Adipose tissue (tissue), 3 donors: Measurements from ENCODE around the gene C11orf21. TPM values are rescaled to one million over a fixed set of nuclear protein-coding genes. Genes with fewer than 3 reads are reported as not detected.

Experiments used
- H3K27ac ChIP-seq: one replicate; pipeline ENCODE4 v1.5.1; 2013; ENCODE audit warnings: low read depth, low read length
- WGBS, 3 donors: extraction: QIAGEN DNeasy Blood & Tissue Kit; methylation state at CpG; one replicate each; pipeline ENCODE4 v1.1.7; 2013; 5-methylcytosine and 5-hydroxymethylcytosine counted together
- polyA plus RNA-seq, 3 donors: library from polyadenylated mRNA; stranded (reverse); fragments of 200-250 nt; gene quantifications; one replicate each; pipeline ENCODE4 v1.2.3, GENCODE V29; 2013
- donor health status: healthy with polysubstance abuse.
- donor health status: Bipolar disorder and iron deficiency.
- donor health status: healthy.

C11orf21 gene
- polyA plus RNA-seq, 3 donors: 0.62 to 1.8 (median 0.79) TPM

DNA sequence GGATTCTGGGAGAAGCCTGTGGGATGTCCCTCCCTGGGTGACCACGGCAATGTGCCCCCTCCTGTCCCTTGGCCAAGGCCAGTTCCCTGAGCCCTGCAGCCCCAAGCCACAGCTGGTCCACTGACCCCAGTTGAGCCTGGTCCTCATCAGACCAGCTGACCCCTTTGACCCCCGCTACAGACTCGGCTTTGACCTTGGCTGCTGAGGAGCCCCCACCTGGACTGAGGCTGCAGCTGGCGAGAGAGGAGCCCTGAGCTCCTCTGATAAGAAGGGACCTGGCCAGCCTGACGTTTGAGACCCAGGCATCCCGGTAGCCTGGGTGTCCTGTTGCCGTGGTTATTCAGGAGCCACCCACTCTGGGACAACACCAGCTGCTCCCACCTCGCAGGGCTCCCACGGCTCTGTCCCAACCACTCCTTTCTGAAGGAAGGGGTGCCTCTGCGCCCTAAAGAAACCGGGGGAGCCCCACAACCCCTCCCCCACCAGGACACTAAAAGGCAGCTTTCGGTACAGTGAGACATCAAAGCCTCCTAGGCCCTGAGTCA, 34.3 kb downstream of the C11orf21 start:
- H3K27ac ChIP-seq: no peak overlapping the region
- 60 to 91% (median 89%) methylated on average over 12 of the region's 12 CpGs for WGBS, 3 donors

DNA sequence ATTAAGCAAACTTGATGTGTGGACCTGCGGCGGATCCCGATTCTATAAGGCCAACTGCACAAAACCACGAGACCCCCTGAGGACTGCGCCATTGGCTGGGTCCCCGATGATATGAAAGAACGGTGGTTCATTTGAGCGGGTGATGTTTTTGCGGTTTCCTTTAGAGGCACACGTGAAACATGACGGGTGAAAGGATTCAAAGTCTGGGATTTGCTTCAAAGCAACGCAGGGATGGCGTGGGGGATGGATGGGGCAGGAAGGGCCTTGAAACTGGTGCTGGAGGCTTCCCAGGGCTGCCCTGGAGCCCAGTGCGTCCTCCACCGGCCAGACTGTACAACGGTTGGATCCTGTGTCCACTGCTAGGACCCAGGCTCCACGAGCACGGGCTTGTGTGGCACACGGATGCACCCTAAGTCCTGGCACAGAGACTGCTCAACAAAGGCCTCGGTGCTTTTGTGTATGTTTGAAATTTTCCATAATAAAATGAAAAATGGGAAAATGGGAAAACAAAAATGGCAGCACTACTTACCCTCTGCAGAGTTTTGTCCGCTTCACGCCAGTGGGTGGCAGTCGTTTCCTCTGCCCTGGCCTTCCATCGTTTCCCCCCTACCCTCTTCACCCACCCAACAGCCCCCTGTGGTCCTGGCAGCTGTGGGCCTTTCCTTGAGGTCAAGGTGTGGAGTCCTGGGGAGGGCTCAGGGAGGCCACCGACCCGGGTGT, 35.0 kb downstream of the C11orf21 start:
- WGBS, 3 donors: 90 to 95% (median 93%) methylated on average over 26 of the region's 26 CpGs
- no peak overlapping the region for H3K27ac ChIP-seq

DNA sequence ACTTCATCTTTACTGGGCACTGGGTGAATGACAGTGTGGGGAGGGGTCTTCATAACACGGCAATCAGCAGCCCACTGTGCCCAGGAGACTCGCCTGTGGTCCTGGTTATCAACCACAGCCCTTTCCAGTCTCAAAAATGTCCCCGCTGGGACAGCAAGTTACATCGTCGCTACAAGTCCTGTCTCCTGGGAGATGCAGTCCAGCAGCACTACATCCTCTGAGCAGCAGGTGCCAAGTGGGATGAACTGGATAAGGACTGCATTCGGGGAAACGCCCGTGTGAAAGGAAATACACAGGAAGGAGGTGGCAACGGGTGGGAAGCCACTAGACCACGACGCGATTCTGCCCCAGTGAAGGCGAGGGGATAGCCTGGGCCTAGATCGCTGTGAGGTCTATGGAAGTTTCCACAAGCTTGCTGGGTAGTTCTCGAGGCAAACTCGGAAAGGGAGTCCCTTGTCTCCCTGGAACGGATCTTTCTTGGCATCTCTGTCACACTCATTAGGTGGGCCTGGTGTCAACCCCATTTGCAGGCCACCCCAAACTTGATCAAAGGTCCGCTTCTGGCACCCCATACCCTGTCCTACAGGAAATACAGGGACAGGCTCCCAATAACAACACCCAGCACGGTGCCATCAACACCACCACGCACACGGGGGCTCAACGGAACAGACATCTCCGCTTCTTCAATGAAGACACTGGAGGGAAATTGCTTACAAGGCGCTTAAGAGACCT, 35.7 kb downstream of the C11orf21 start:
- 61 to 84% (median 61%) methylated on average over 24 of the region's 24 CpGs for WGBS, 3 donors
- no peak overlapping the region for H3K27ac ChIP-seq

DNA sequence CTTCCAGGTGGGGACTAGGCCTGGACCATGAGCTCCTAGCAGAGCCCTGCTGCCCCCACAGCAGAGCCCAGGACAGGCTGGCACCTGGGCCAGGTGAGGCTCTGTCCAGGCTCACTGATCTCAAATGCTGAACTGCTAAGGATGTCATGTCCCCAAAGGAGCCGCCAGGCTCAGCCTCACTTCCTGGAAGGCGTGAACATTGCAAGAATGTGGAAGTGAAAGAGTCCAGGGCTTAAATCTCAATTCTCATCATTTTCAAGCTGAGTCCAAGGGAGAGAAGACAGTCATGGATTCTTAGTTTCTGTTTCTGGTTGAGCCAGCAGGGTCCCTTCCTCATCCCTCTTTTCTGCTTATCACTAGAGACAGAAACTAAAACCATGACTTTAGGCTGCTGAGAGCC, 36.3 kb downstream of the C11orf21 start:
- 25 to 62% (median 28%) methylated on average over 2 of the region's 2 CpGs for WGBS, 3 donors
- no peak overlapping the region for H3K27ac ChIP-seq

DNA sequence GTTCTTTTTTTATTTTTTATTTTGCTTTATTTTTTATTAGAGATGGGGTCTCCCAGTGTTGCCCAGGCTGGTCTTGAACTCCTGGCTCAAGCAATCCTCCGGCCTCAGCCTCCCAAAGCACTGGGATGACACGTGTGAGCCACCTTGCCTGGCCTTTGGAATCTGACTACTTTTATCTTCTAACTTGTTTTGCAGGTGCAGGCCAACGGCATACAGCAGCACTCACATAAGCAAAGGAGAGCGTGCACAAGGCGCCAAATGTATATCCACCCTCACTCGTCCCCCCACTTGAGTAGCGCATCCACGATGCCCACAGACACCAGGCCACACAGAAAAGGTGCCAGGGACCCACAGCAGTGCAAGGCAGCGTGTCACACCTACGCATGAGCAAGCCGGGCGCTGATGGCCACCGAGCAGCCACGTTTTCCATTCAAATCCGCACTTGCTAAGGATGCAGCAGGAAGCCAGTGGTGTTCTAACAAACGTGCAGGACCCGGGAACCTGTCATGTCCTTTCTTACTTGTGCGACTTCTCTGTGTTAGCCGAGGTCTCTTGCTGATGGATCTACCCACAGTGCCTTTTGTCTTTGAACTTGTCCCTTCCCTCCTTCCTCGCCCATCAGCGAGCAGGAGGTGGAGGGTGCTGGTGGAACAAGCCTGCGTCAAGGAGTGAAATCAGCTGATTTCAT, 37.2 kb downstream of the C11orf21 start:
- no peak overlapping the region for H3K27ac ChIP-seq
- 86 to 92% (median 89%) methylated on average over 22 of the region's 22 CpGs for WGBS, 3 donors

DNA sequence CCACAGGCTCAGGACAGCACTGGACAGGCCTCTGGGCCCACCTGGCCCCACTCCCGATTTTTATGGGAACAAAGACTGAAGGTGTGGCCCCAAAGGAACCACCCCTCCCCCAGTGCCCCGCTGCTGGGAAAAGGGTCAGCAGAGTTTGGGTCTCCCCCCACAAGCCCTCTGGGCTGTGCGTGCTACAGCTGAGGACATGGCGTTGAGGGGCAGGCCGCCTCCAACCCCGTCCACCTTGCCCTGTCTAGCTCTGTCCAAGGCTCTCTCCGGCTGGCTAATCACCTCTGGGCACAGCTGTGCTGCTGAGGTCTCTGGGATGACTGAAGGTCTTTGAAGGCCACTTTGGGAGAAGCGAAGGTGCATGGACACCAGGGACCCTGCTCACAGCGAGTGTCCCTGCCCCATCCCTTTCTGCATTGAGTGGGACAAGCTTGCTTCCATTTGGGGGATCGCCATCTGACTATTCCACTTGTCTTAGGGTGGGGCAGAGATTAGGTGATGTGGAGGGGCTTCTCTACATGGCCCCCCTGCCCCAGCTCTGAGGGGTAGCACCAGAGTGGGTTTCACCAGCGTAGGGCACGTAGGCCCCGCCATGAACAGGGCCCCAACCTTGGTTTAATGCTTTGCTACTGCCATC, 37.9 kb downstream of the C11orf21 start:
- no peak overlapping the region for H3K27ac ChIP-seq
- WGBS, 3 donors: 93 to 95% (median 94%) methylated on average over 13 of the region's 13 CpGs

DNA sequence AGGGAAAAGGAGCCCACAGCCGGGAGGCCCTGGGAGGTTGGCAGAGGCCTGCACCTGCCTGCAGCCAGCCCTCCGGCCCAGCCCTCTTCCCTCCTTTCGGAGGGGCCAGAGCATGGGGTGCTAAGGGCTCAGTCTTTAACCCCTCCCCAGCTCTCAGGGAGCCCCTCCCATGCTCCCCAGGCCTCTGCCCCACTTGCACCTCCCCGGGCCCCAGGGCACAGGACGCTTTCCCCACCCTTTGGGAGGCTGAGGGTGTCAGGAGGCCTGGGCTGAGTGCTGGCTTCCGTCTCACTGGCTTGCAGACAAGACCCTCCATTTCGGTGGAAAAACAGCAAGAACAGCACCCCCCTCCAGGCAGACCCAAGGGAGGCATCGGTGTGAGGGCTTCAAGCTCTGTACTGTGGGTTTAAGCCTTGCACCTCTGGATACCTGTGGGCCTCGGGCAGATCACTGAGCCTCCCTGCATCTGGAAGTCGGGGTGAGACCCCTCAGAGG, 38.6 kb downstream of the C11orf21 start:
- H3K27ac ChIP-seq: no peak overlapping the region
- WGBS, 3 donors: 65 to 89% (median 87%) methylated on average over 8 to 10 of the region's 10 CpGs

DNA sequence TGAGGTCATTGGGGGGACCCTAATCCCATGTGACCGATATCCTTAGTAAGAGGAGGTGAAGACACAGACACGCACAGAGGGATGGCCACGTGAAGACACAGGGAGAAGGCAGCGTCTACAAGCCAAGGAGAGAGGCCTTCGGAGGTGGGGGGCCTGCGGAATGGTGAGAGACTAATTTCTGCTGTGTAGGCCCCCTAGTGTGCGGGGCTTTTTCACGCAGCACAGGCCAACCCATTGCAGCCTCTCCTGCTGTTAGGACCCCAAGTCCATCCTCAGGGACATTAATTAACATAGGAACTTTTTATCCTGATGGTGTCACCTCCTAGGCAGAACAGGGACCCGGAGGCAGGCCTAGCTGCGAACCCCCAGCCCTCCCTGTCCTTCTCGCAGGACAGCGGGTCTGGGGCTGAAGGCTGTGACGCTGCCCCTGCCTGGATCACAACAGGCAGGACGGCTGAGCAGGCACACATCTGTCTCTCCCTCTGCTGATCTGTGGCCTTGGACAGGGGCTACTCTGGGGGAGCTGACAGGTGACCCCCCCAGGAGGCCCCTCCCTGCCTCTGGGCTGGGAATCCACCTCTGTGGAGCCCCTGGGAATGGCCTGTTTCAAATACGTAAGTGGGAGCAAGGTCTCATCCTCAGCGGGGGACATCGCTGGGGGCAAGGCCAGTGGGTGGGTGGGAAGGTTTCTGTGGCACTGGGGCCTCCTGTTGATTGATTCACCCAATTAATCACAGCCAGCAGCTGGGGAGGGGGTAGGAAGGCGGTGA, 39.2 kb downstream of the C11orf21 start:
- H3K27ac ChIP-seq: no peak overlapping the region
- WGBS, 3 donors: 90 to 93% (median 91%) methylated on average over 17 to 18 of the region's 18 CpGs

DNA sequence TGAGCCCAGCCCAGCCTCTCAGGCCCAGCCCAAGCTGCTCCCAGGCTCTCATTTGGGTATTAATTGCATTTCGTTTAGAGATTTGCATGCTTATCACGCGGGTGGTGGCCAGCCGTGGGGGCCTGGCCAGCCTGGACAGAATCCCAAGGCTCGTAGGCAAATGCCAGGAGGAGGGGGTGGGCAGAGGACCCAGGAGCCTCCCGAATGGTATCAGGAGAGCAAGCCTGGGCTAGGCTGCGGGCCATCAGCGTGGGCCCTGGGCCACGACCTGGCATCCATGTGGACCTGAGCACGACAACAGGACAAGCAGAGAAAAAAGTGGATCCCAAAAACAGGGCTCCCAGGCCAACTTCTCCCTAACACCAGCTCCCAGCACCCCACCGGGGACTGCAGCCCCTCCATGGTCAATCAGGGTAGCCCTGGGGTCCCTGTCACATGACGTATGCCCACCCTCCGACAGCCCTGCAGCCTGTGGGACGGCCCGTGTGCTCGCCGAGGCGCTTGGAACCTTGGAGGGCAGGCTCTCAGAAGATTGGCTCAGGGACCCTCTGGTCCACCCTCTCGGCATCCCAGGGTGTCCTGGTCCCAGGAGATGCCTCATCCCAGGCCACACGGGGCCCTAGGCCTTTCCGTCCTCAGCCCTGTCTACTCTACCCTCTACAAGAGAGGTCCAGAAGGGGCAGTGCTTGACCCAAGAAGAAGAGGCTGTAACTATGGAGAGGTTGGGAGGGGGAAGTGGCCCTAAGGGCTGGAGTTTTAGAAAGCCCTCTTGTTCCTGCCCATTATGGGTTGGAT, 40.1 kb downstream of the C11orf21 start:
- no peak overlapping the region for H3K27ac ChIP-seq
- 79 to 89% (median 85%) methylated on average over 21 of the region's 21 CpGs for WGBS, 3 donors

DNA sequence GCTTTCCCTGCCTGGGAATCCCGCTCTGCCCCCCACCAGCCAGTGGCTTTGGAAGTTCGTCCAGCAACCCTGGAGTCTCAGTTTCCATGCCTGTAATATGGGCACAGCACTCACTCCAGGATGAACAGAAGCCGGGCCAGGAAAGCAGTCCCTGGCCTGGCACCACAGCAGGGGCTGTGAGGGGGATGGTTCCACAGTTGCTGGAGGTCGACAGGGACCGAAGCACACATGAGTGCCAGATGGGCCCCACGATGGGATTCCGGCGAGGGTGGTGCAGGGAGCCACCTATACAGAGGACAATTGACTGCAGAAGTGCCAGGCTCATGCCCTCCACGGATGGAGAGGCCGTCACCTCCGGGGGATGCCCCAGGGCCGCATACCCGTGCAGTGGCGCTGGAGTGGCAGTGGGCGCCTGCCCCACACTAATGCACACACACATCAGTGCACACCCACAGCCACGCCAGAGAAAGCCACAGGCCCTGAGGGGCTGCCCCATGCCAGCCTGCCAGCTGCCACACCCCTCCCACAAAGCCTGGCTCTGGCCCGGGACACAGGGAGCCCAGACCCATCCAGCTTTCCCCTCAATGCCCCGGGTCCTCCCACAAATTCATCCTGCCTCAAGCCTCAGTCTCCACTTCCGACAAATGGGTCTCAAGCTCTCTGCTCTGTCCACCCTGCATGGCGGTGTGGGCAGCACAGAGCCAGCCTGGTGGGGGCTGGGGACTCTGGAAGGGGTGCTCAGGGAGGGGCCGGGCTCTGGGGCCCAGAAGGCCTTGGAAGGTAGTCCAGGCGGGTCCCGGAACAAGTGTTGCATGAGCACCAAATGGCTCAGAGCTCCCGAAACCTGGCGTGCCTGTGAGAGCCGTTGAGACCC, 41.0 kb downstream of the C11orf21 start:
- H3K27ac ChIP-seq: no peak overlapping the region
- WGBS, 3 donors: 81 to 91% (median 84%) methylated on average over 26 of the region's 26 CpGs

DNA sequence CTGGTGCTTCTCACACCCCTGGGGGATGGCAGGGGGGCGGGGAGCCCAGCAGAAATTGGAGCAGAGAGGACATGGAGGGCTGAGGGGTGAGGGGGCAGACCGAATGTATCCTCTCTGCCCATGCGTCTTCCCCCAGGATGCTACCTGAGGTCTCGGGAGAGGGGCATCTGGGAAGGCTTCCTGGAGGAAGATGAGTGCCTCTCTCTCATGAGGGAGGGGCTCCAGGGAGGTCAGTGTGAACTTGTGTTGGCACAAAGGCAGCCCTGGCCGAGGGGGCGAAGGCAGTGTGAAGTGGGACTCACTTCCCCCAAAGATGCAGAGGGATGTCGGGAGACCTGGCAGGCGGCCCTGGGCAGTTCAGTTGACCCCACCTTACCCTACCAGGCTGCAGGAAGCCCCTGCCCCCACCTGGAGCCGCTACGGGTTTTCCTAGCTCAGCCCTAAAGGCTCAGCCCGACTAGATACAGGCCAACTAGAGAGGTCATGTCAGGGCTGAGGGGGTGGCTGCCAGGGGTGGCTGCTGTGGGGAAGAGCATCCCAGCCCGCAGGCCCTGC, 41.7 kb downstream of the C11orf21 start:
- H3K27ac ChIP-seq: no peak overlapping the region
- 69 to 77% (median 73%) methylated on average over 12 of the region's 12 CpGs for WGBS, 3 donors

DNA sequence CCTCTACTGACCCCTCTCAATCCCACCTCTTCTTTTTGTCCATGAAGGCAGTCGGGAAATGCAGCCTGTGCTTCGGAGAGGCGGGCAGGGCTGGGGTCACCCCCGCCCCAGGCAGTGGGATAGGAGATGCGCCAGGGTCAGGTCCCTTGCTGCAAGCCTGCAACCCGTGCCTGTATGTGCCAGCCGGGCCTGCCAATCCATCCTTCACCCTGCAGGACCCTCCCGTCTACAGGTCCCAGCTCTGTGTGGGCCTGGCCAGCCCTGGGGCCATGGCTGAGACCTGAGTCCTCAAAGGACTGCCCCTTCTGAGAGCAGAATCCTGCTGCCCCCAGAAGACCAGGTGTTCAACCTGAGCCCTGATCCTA, 42.3 kb downstream of the C11orf21 start:
- H3K27ac ChIP-seq: no peak overlapping the region
- WGBS, 3 donors: 79 to 88% (median 87%) methylated on average over 8 of the region's 8 CpGs

DNA sequence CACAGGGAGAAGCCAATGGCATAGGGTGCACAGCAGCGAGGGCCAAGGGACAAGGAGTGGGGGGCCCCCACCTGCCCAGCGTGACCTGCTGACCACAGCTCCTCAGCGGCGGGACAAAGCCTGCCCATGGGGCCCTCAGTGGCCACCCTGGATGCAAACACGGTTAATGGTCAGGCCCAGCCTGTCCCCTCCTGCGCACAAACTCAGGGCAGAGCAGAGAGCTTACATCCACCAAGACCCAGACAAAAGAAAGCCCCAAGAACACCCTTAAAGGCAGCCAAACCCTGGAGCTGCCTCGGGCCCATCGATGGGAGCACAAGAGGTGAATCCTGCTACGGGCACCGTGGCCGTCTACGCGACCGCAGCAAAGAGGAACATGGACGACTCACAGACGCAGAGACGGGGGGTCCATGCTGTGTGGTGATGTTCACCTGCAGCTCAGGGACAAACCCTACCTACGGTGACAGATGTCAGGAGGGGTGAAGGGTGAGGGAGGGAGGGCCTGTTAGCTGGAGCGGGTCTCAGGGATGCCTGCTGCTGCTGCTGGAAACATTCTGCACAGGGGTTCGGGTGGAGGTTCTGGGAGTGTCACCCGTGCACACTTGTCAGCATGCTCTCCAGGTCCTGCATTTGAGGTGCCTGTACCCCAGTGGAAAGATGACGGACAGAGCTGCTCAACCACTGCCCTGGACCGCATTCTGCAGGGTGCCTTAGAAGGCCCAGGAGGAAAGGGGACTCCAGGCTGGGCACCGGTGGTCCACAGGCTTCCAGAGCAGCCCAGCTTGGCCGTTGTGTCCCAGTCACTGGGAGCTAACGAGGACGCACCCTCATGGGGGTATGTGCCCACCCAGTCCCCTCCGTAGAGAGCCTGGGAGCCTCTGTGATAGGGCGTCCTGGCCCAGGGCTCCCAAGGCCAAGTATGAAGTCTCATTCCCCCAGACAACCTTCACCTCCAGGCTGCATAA, 42.9 kb downstream of the C11orf21 start:
- 88 to 93% (median 92%) methylated on average over 29 of the region's 29 CpGs for WGBS, 3 donors

DNA sequence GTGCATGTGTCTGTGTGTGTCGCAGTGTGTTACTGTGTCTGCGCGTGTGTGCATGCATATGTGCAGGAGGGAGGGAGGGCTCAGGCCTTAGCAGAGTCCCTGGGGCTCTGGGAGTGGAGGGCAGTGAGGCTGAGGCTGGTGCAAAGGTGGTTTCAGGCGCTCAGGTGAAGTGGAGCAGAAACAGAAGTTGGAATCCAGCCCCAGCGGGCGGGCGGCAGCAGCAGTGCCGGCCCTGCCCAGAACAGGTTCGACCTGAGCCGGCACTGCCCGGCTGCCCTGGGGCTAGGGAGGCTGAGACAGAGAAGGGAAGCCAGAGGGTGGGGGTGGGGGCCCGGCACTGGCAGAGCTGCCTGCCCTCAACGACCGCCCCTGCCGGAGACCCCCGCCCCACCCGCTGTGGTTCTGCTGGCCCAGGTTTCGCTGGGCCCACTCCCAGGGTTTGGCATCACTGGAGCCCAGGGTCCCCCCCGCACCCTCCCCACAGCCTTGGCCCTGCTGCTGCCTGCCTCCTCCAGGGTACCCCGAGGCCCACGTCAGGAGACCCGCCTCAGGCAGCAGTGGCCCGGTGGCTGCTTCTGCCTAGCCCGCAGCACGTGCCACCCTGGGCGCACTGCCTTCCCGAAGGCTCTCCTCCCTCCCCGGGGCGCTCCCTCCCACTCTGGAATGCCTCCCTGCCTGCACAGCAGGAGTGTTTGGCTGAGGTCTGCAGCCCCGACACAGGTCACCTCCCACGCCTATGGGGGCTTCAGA, 44.6 kb downstream of the C11orf21 start:
- WGBS, 3 donors: 74 to 91% (median 91%) methylated on average over 25 to 31 of the region's 31 CpGs
- no peak overlapping the region for H3K27ac ChIP-seq

More for the DNA sequence above, 42.9 kb downstream of the C11orf21 start:
- H3K27ac ChIP-seq: no peak overlapping the region
